Left colon (tissue), 2 donors: ENCODE measurements around the gene DIP2A. TPM values are rescaled to one million over a fixed set of nuclear protein-coding genes. Genes with fewer than 3 reads are reported as not detected.
A peak's percentile ranks its signal among the peaks of the same experiment; 100 is the strongest.

Source experiments
- ATAC-seq: fragments of 200-7000 bp; cut with Tn5 transposase; one replicate; pipeline ENCODE4 v1.9.1; 2020; ENCODE audit warnings: mild to moderate bottlenecking, moderate library complexity
- DNase-seq, 2 donors: peaks; one replicate each; pipeline ENCODE4 v3.0.0-alpha.2; 2020
- intact Hi-C, 2 donors: fragments of 100-400 bp; cut with DNase I in 1 of 2; cut with micrococcal nuclease in 1 of 2; formaldehyde crosslinking; loops; one replicate each; pipeline versions ENCODE4 v1.11.2 to v1.14.0; 2022; cut with DNase I, micrococcal nuclease
- total RNA-seq, 2 donors: library from RNA; stranded (reverse); fragmentation: NEBNext Ultra II Directional; extraction: Animal tissue kit (Norgen Biotek cat#: 25700); gene quantifications; one replicate each; pipeline ENCODE4 v1.2.1, GENCODE V29; 2021
- donor health status: DM: no; HTN: no; CAD: no.
- donor health status: DM: yes; HTN: yes; CAD: no.

DIP2A gene
- total RNA-seq, 2 donors from 2014 or later: 46.3 to 48.3 TPM

DNA sequence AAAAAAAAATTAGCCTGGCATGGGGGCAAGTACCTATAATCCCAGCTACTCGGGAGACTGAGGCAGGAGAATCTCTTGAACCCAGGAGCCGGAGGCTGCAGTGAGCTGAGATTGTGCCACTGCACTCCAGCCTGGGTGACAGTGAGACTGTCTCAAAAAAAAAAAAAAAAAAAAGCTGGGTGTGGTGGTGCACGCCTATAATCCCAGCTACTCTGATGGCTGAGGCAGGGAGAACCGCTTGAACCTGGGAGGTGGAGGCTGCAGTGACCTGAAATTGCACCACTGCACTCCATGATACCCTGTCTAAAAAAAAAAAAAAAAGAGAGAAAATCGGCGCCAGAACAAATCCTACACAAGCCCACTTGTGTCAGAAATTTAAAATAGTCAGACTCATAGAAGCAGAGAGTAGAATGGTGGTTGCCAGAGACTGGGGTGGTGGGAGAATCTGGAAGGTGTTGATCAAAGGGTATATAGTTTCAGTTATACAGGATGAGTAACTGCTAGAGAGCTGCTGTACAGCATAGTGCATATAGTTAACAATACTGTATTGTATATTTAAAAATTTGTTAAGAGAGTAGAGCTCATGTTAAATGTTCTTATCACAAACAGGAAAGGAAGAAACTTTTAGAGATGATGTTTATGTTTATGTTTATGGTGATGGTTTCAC, 9.6 kb downstream of the DIP2A start:
- no peak for DNase-seq
- intact Hi-C loops: no loop called here
- ATAC-seq: peak; percentile 51

DNA sequence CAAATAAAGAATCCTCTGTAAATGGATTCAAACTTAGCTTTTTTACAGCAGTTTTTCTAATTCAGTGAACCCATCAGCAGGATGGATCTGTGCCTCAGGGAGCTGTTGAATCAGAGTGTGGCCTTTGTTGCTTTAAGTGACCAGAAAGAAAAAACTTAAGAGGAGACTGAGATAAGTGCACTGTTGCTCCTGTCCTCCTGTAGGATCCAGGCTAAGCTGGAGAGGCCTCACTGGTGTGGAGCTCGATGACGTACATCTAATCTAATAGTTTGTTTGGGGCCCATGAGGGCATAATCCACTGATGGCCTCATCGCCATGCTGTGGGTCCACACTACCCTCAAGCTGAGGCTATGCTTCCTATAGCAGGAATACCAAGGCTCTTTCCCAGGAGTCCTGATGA, 10.6 kb downstream of the DIP2A start:
- ATAC-seq: no peak

DNA sequence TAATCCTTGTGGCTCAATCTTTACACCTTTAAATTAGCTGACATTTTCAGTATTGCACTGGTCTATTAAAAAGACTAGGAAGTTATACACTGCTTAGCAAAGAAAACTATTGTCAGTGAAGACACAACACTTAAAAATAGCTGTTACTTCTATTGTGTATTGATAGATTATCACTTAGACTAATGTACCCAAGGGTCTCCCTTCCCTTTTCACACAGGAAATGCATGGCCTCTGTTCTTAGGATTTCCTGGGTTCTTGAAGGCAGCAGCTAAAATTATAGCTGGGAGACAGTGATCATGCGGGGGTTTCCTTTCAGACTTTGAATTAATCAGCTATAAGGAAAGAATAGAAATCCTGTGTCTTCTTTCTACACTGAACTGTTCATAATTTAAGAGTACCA, 12.8 kb downstream of the DIP2A start:
- ATAC-seq (no peak), DNase-seq (no peak)
- intact Hi-C loops: no loop called here

More for the DNA sequence above, 10.6 kb downstream of the DIP2A start:
- intact Hi-C loops: no loop called here
- DNase-seq: no peak

DNA sequence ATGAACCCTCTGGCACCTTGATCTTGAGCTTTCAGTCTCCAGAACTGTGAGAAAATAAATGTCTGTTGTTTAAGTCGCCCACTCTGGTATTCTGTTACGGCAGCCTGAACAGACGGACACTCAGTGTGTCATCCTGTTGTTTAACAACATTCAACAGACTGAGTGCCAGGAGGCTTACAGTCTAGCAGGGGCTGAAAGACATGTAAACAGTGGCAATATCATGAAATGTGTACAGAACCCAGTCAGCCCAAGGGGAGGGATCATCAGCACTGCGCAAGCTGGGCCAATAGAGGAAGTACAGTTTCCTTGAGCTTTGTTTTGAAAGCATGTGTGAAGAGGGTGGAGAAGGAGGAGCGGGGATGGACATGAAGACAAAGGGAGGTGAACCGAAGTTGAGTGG, 13.6 kb downstream of the DIP2A start:
- intact Hi-C loops: no loop called here
- ATAC-seq: peak; percentile 8
- DNase-seq: no peak

DNA sequence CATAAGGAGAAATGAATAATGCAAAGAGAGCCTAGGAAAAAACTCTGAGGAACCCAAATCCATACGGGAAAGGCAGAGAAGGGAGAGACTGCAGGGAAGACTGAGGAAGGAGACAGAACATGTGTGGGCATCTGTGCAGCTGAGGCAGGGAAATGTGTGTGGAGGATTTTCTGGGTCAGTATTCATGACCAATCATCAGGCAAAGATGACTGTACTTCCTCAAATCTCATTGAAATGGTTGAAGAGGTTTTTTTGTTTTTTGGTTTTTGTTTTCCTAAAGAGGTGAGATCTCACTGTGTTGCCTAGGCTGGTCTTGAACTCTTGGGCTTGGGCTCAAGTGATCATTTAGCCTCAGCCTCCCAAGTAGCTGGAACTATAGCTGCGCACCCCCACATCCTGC, 15.7 kb downstream of the DIP2A start:
- DNase-seq: no peak
- intact Hi-C loops: no loop called here
- no peak for ATAC-seq

DNA sequence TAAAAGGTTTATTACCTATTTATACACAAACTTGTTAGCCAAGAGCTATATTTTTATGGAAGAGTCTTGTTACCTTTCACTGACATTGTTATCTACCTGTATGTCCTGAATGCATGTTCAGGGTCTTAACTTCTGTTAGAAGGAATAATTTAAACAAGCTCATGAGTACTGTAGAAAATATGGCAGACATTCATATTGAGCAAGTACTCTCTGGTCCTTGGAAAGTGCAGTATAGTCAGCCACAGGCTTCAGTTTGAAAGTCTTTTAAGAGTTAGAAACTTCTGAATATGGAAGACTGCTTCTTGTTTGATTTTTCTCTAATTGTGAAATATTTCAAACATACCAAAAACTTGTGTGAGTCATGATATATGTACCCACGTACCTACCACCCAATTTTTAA, 16.6 kb downstream of the DIP2A start:
- ATAC-seq: no peak
- intact Hi-C loops: no loop called here
- DNase-seq: no peak

GRCh38 chr21:46477765-46478164, 19.1 kb downstream of the DIP2A start:
- intact Hi-C loops: no loop called here
- DNase-seq (no peak), ATAC-seq (no peak)

GRCh38 chr21:46478910-46479309, 20.2 kb downstream of the DIP2A start:
- intact Hi-C loops: no loop called here
- DNase-seq: no peak
- ATAC-seq: no peak

DNA sequence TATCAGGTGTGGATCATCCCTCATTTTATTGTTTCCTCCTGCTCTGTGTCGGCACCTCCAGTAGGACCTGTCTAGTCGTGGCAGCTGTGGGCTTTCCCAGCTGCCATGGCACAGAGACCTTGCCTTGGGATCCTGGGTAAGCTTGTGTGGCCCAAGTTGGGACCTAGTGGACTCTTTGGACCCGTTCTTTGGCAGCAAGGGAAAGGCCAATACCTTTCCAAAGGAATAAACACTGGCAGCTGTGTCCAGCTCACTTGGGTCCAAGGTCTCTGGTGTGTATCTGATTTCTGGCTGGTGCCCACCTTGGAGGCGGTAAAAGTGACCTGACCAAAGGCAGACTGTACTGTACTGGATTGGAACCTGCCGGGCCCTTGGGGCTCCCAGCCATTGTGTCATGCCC, 21.8 kb downstream of the DIP2A start:
- DNase-seq (no peak), ATAC-seq (no peak)
- intact Hi-C loops: no loop called here

DNA sequence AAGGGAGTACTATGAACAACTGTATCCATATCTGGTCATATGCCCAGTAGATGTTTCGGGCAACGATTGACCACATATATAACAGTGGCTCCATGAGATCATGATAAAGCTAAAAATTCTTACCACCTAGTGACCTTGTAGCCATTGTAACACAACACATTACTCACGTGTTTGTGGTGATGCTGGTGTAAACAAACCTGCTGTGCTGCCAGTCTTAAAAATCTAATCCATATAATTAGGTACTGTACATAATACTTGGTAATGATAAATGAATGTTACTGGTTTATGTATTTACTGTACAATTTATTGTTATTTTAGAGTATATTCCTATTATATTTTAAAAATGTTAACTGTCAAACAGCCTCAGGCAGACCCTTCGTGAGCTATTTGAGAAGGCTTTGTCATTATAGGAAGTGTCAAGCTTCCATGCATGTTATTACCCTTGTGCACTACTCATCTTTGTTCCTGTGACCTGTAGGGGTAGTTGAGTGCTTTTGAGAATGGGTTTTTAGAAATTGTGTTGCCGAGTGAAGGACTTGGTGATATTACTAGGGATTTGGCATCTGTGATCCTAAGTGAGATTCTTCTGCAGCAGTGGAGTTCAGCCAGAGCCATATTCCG, 23.6 kb downstream of the DIP2A start:
- ATAC-seq: no peak
- DNase-seq: no peak
- intact Hi-C loops: no loop called here

DNA sequence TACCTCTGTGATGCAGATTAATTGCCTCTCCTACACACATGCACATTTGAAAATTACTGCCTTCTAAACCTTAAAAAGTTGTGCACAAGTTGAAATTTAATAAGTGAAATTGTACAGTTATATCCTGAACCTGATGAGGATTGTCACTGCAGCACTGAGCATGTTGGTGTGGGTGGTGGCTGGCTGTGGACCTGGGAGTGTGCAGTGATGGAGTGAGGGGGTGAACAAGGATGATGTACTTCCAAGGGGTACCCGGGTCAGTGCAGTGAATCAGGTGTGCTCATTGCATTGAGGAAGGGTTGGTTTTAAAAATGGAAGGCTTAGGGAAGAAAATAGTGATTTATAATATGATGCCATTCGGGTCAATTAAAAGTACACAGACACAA, 24.1 kb downstream of the DIP2A start:
- intact Hi-C loops: no loop called here
- ATAC-seq (no peak), DNase-seq (no peak)

- DNase-seq: no peak
- ATAC-seq: peak; percentile 87
- intact Hi-C loops: no loop called here
These were observed 24.9 kb downstream of the DIP2A start for GRCh38 chr21:46483300-46484295.

- DNase-seq (no peak), ATAC-seq (no peak)
- intact Hi-C loops: no loop called here
These were observed 27.9 kb downstream of the DIP2A start for GRCh38 chr21:46486481-46487126.

DNA sequence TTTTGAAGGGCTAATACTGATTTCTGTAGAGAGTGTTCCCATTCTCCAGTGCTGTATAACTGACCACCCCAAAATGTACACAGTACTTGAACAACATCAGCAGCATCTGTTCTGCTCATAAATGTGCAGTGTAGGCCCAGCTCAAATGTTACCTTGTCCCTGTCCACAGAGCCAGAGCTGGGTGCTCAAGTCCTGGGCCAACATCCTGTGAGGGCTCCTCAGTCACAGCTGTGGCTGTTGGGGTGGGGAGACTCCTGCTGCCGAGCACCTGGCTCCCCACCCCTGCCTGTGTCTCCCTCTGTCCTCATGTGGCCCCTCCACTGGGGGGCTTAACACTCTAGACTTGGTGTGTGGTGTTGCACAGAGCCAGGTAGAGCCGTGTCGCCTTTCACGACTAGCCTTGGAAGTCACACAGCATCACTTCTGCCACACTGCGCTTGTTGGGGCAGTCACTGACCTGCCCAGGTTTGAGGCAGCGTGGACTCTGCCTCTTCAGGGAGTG, 30.5 kb downstream of the DIP2A start:
- no peak for DNase-seq
- intact Hi-C loops: no loop called here
- ATAC-seq: no peak

GRCh38 chr21:46489800-46490199, 31.1 kb downstream of the DIP2A start:
- ATAC-seq: no peak
- no peak for DNase-seq
- intact Hi-C loops: no loop called here

DNA sequence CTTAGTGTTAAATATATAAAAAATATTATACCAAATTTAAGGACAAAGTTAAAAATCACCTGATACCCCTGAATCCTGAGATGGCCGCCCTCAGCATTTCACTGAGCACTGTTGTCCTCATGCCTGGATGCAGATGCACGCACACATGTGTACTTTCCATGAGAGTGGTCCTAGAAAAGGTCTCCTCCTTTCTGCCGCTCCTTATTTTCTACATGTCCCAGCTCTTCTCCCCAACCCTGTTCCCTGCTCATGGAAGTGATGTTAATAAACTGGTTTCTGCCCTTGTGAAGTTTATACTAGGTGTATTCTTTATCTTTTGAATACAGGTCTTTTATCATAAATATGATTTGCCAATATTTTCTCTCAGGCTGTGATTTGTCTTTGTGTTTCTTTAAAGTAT, 32.9 kb downstream of the DIP2A start:
- intact Hi-C loops: no loop called here
- DNase-seq: no peak
- no peak for ATAC-seq

DNA sequence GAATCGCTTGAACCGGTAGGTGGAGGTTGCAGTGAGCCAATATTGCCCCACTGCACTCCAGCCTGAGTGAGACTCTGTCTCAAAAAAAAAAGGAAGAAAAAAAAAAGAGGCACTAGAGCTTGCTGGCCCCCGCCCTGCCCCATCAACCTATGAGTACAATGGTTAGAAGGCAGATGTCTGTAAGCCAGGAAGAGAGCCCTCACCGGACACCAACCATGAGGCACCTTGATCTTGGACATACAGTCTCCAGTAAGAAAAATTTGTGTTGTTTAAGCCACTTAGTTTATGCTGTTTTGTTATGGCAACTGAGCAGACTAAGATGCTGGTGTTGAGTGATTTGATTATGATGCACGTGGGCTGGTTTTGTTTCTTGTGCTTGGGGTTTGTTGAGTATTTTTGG, 34.2 kb downstream of the DIP2A start:
- ATAC-seq (no peak), DNase-seq (no peak)
- intact Hi-C loops: no loop called here

- intact Hi-C loops: no loop called here
- ATAC-seq (no peak), DNase-seq (no peak)
These were observed 35.1 kb downstream of the DIP2A start for GRCh38 chr21:46493828-46494227.

- DNase-seq (no peak), ATAC-seq (no peak)
- intact Hi-C loops: no loop called here
These were observed 39.8 kb downstream of the DIP2A start for GRCh38 chr21:46498335-46499050.
